Measurements from ENCODE around the gene FRMD4A.
A peak's percentile ranks its signal among the peaks of the same experiment; 100 is the strongest.

Gene FRMD4A

GRCh38 chr10:13945390-13946208 is 385.1 kb downstream of the FRMD4A start:
- no peak for DNase-seq (ENCODE audit: extremely low read depth, low read depth)
- TF ChIP-seq CTCF (IDR thresholded peaks at IDR 0.05; ENCODE audit: low read depth, low read length): no peak

GRCh38 chr10:13944823-13945222 is 385.9 kb downstream of the FRMD4A start:
- no peak for DNase-seq (ENCODE audit: extremely low read depth, low read depth)
- no peak for TF ChIP-seq CTCF (IDR thresholded peaks at IDR 0.05; ENCODE audit: low read depth, low read length)

- no peak for TF ChIP-seq CTCF (IDR thresholded peaks at IDR 0.05; ENCODE audit: low read depth, low read length)
- no peak for DNase-seq (ENCODE audit: extremely low read depth, low read depth)
Measured at GRCh38 chr10:13943735-13944398, 386.9 kb downstream of the FRMD4A start.

- no peak for DNase-seq (ENCODE audit: extremely low read depth, low read depth)
Measured at GRCh38 chr10:13942035-13942434, 388.7 kb downstream of the FRMD4A start.

GRCh38 chr10:13939391-13939790 is 391.3 kb downstream of the FRMD4A start:
- no peak for TF ChIP-seq CTCF (IDR thresholded peaks at IDR 0.05; ENCODE audit: low read depth, low read length)
- peak; percentile 67 for DNase-seq (ENCODE audit: extremely low read depth, low read depth)

More at GRCh38 chr10:13942035-13942434, 388.7 kb downstream of the FRMD4A start:
- no peak for TF ChIP-seq CTCF (IDR thresholded peaks at IDR 0.05; ENCODE audit: low read depth, low read length)

GRCh38 chr10:13938950-13939349 is 391.8 kb downstream of the FRMD4A start:
- TF ChIP-seq CTCF (IDR thresholded peaks at IDR 0.05; ENCODE audit: low read depth, low read length): no peak
- DNase-seq (ENCODE audit: extremely low read depth, low read depth): peak; percentile 75

GRCh38 chr10:13936826-13937225 is 393.9 kb downstream of the FRMD4A start:
- DNase-seq (ENCODE audit: extremely low read depth, low read depth): no peak
- no peak for TF ChIP-seq CTCF (IDR thresholded peaks at IDR 0.05; ENCODE audit: low read depth, low read length)

Measured in AG09319 (cell line).